Brain microvascular endothelial cell (primary cell): ENCODE measurements around the gene VASN.
A peak's percentile ranks its signal among the peaks of the same experiment; 100 is the strongest.

ENCODE experiments used
- DNase-seq: peaks from one replicate; pipeline ENCODE4 v3.0.0-alpha.2; 2020
- H3K27ac ChIP-seq: fragments of 250-450 bp; sonication (Bioruptor Pico); 2 replicates; pipeline ENCODE4 v1.5.1; 2020; ENCODE audit warnings: mild to moderate bottlenecking, moderate library complexity
- H3K27me3 ChIP-seq: fragments of 250-450 bp; sonication (Bioruptor Pico); replicated peaks from 2 replicates; pipeline ENCODE4 v1.5.1; 2020; ENCODE audit warnings: mild to moderate bottlenecking
- H3K36me3 ChIP-seq: fragments of 250-450 bp; sonication (Bioruptor Pico); replicated peaks from 2 replicates; pipeline ENCODE4 v1.5.1; 2020; ENCODE audit warnings: mild to moderate bottlenecking
- H3K4me3 ChIP-seq: 2 replicates; pipeline ENCODE4 v1.5.1; 2011; ENCODE audit warnings: low read depth, mild to moderate bottlenecking, control low read depth, low read length, moderate library complexity
- CTCF ChIP-seq: IDR thresholded peaks from 2 replicates; pipeline ENCODE4 v1.5.1; 2011; ENCODE audit warnings: low read depth, mild to moderate bottlenecking, moderate library complexity, low read length, control low read depth, inconsistent platforms; ENCODE audit errors: missing control alignments
- in situ Hi-C: cut with HindIII; loops from 2 replicates; pipeline ENCODE4 v1.10.0; 2017; ENCODE audit warnings: low sequenced_read_pairs, low pct_ligation_motif_present

The VASN gene

GRCh38 chr16:4358236-4358635, 13.4 kb upstream of the VASN start:
- no peak for TF ChIP-seq CTCF
- no peaks in the 10 kb centered on the region for H3K27me3 ChIP-seq
- in situ Hi-C loops = no loop called here
- H3K27ac ChIP-seq = no peak overlapping the region
- no peaks in the 10 kb centered on the region for H3K36me3 ChIP-seq
- no peak for DNase-seq
- no peak overlapping the region for H3K4me3 ChIP-seq

GRCh38 chr16:4358831-4359561, 12.7 kb upstream of the VASN start:
- no peaks in the 10 kb centered on the region for H3K27me3 ChIP-seq
- in situ Hi-C loops = no loop called here
- no peak overlapping the region for H3K4me3 ChIP-seq
- no peak overlapping the region for H3K27ac ChIP-seq
- no peaks in the 10 kb centered on the region for H3K36me3 ChIP-seq
- DNase-seq = no peak
- peak; percentile 94 for TF ChIP-seq CTCF

- no peak for DNase-seq
- TF ChIP-seq CTCF = no peak
Observed at GRCh38 chr16:4359914-4360313, 11.7 kb upstream of the VASN start.

GRCh38 chr16:4360538-4361021, 11.1 kb upstream of the VASN start:
- H3K4me3 ChIP-seq = no peak overlapping the region
- DNase-seq = no peak
- no peak for TF ChIP-seq CTCF
- H3K27me3 ChIP-seq = no peaks in the 10 kb centered on the region
- peaks cover 6% of the 10 kb centered on the region for H3K36me3 ChIP-seq
- in situ Hi-C loops = no loop called here
- no peak overlapping the region for H3K27ac ChIP-seq

More at GRCh38 chr16:4359914-4360313, 11.7 kb upstream of the VASN start:
- Histone ChIP-seq H3K36me3 (peaks cover 6% of the 10 kb centered on the region), H3K27me3 (no peaks in the 10 kb centered on the region), H3K4me3 (no peak overlapping the region), H3K27ac (no peak overlapping the region)
- in situ Hi-C loops = no loop called here

- TF ChIP-seq CTCF = no peak
- DNase-seq = no peak
- Histone ChIP-seq H3K27me3 (no peaks in the 10 kb centered on the region), H3K27ac (no peak overlapping the region), H3K36me3 (peaks cover 6% of the 10 kb centered on the region), H3K4me3 (no peak overlapping the region)
- in situ Hi-C loops = no loop called here
Observed at GRCh38 chr16:4361033-4361943, 10.4 kb upstream of the VASN start.
